Spinal cord (tissue), 10 donors: Measurements from ENCODE around the gene SSH2. TPM values are rescaled to one million over a fixed set of nuclear protein-coding genes. Genes with fewer than 3 reads are reported as not detected.

Source experiments
- DNase-seq, 6 donors: peaks; one replicate each; pipeline versions ENCODE4 v3.0.0 to v3.0.0-alpha.2; 2013 to 2015; ENCODE audit warnings: low spot score in 6 of 6, low read depth in 4 of 6
- H3K27ac ChIP-seq: one replicate; pipeline ENCODE4 v1.5.1; 2013; ENCODE audit warnings: low read depth, low read length, control low read depth
- H3K27me3 ChIP-seq: one replicate; pipeline ENCODE4 v1.6.1; 2013; ENCODE audit warnings: low read length; ENCODE audit not compliant: control insufficient read depth, insufficient read depth
- H3K36me3 ChIP-seq: one replicate; pipeline ENCODE4 v1.6.1; 2013; ENCODE audit warnings: low read length; ENCODE audit not compliant: control insufficient read depth, insufficient read depth
- H3K4me1 ChIP-seq: one replicate; pipeline ENCODE4 v1.6.1; 2013; ENCODE audit warnings: low read length; ENCODE audit not compliant: control insufficient read depth, insufficient read depth
- H3K4me3 ChIP-seq: one replicate; pipeline ENCODE4 v1.5.1; 2013; ENCODE audit warnings: low read depth, low read length, control low read depth
- H3K9me3 ChIP-seq: one replicate; pipeline ENCODE4 v1.6.1; 2013; ENCODE audit warnings: low read length; ENCODE audit not compliant: control insufficient read depth, insufficient read depth
- WGBS: methylation state at CpG from one replicate; pipeline ENCODE4 v1.1.5; 2013; ENCODE audit warnings: missing lambda C conversion rate; ENCODE audit not compliant: insufficient coverage; 5-methylcytosine and 5-hydroxymethylcytosine counted together
- polyA plus RNA-seq, 2 donors: library from polyadenylated mRNA; unstranded; fragments of 120-200 nt; gene quantifications; one replicate each; pipeline ENCODE4 v1.2.1, GENCODE V29; 2013; ENCODE audit not compliant: insufficient read length in 2 of 2
- total RNA-seq, 2 donors: library from RNA; depleted of rRNA in 1 of 2; stranded (reverse); fragments of 120-200 nt in 1 of 2; fragments of >200 nt in 1 of 2; gene quantifications; one replicate each; pipeline versions ENCODE4 v1.2.3 to v1.2.4, GENCODE V29; 2013 to 2014
- donor health status: healthy.

SSH2 gene
- total and polyA plus RNA-seq, 4 donors: 22.5 to 26.6 (median 23.4) TPM

- WGBS: no CpG with 5 or more reads among the region's 1 CpG
These were observed 85.5 kb downstream of the SSH2 start for GRCh38 chr17:29844339-29845048.

GRCh38 chr17:29840884-29841283 lies 89.1 kb downstream of the SSH2 start:
- Histone ChIP-seq H3K27ac (no peak overlapping the region), H3K27me3 (no peaks in the 10 kb centered on the region), H3K9me3 (no peaks in the 10 kb centered on the region), H3K36me3 (peaks cover 11% of the 10 kb centered on the region), H3K4me1 (peaks cover 6% of the 10 kb centered on the region), H3K4me3 (no peak overlapping the region)
- no peak for DNase-seq

More at GRCh38 chr17:29844339-29845048, 85.5 kb downstream of the SSH2 start:
- no peaks in the 10 kb centered on the region for H3K27me3 ChIP-seq
- peak in 2 of 6 donors; percentile 35 to 48 for DNase-seq
- no peak overlapping the region for H3K27ac ChIP-seq
- no peaks in the 10 kb centered on the region for H3K9me3 ChIP-seq
- no peaks in the 10 kb centered on the region for H3K36me3 ChIP-seq
- no peak overlapping the region for H3K4me3 ChIP-seq
- no peaks in the 10 kb centered on the region for H3K4me1 ChIP-seq

GRCh38 chr17:29839656-29840055 lies 90.4 kb downstream of the SSH2 start:
- no peaks in the 10 kb centered on the region for H3K27me3 ChIP-seq
- peaks cover 6% of the 10 kb centered on the region for H3K4me1 ChIP-seq
- H3K27ac ChIP-seq: no peak overlapping the region
- H3K36me3 ChIP-seq: peaks cover 11% of the 10 kb centered on the region
- no peak overlapping the region for H3K4me3 ChIP-seq
- WGBS: no CpG with 5 or more reads among the region's 1 CpG
- H3K9me3 ChIP-seq: no peaks in the 10 kb centered on the region
- no peak for DNase-seq

- Histone ChIP-seq H3K27ac (no peak overlapping the region), H3K4me1 (peaks cover 6% of the 10 kb centered on the region), H3K9me3 (no peaks in the 10 kb centered on the region), H3K4me3 (no peak overlapping the region), H3K27me3 (no peaks in the 10 kb centered on the region), H3K36me3 (peaks cover 11% of the 10 kb centered on the region)
- DNase-seq: peak in 4 of 6 donors; percentile 23 to 79 (median 52)
- 54% methylated on average over 6 of the region's 6 CpGs for WGBS
These were observed 91.1 kb downstream of the SSH2 start for GRCh38 chr17:29838961-29839360.

GRCh38 chr17:29837531-29837930 lies 92.5 kb downstream of the SSH2 start:
- Histone ChIP-seq H3K4me1 (peaks cover 6% of the 10 kb centered on the region), H3K9me3 (no peaks in the 10 kb centered on the region), H3K36me3 (peaks cover 11% of the 10 kb centered on the region), H3K27ac (no peak overlapping the region), H3K27me3 (no peaks in the 10 kb centered on the region), H3K4me3 (no peak overlapping the region)
- 90% methylated on average over 7 of the region's 7 CpGs for WGBS
- DNase-seq: no peak

- Histone ChIP-seq H3K27ac (no peak overlapping the region), H3K27me3 (no peaks in the 10 kb centered on the region), H3K9me3 (no peaks in the 10 kb centered on the region), H3K36me3 (peaks cover 11% of the 10 kb centered on the region), H3K4me1 (peaks cover 6% of the 10 kb centered on the region), H3K4me3 (no peak overlapping the region)
- 74% methylated on average over 2 of the region's 5 CpGs for WGBS
- DNase-seq: no peak
These were observed 93.4 kb downstream of the SSH2 start for GRCh38 chr17:29836643-29837042.

- Histone ChIP-seq H3K27ac (no peak overlapping the region), H3K4me1 (peaks cover 6% of the 10 kb centered on the region), H3K4me3 (no peak overlapping the region), H3K9me3 (no peaks in the 10 kb centered on the region), H3K27me3 (no peaks in the 10 kb centered on the region), H3K36me3 (peaks cover 11% of the 10 kb centered on the region)
- 90% methylated on average over 5 of the region's 10 CpGs for WGBS
- DNase-seq: no peak
These were observed 94.3 kb downstream of the SSH2 start for GRCh38 chr17:29835435-29836351.

GRCh38 chr17:29833801-29834200 lies 96.2 kb downstream of the SSH2 start:
- H3K27ac ChIP-seq: no peak overlapping the region
- no peak for DNase-seq
- no peak overlapping the region for H3K4me3 ChIP-seq
- WGBS: no CpG with 5 or more reads among the region's 1 CpG
- no peaks in the 10 kb centered on the region for H3K27me3 ChIP-seq
- peaks cover 11% of the 10 kb centered on the region for H3K36me3 ChIP-seq
- H3K4me1 ChIP-seq: peaks cover 1% of the 10 kb centered on the region
- H3K9me3 ChIP-seq: no peaks in the 10 kb centered on the region

GRCh38 chr17:29828676-29829284 lies 101.2 kb downstream of the SSH2 start:
- Histone ChIP-seq H3K4me3 (no peak overlapping the region), H3K36me3 (no peaks in the 10 kb centered on the region), H3K27me3 (no peaks in the 10 kb centered on the region), H3K9me3 (no peaks in the 10 kb centered on the region), H3K27ac (no peak overlapping the region), H3K4me1 (no peaks in the 10 kb centered on the region)
- DNase-seq: no peak
- whole genome bisulfite sequencing: 60% methylated on average over 1 of the region's 3 CpGs
